Activated T-cell treated with anti-CD3 and anti-CD28 coated beads, Interleukin-2, amount 50 U/mL, for 4 hours (primary cell): ENCODE data around the gene PTPA. TPM values are rescaled to one million over a fixed set of nuclear protein-coding genes. Genes with fewer than 3 reads are reported as not detected.
A peak's percentile ranks its signal among the peaks of the same experiment; 100 is the strongest.

ENCODE experiments used
- ATAC-seq, 2 donors: fragments of 200-7000 bp; cut with Tn5 transposase; one replicate each; pipeline ENCODE4 v1.10.0; 2021
- DNase-seq: peaks from one replicate; pipeline ENCODE4 v3.0.0-alpha.2; 2020
- H3K27me3 Mint-ChIP-seq: one replicate; pipeline ENCODE4 v1.8.0; 2021; ENCODE audit warnings: low read depth, mixed read lengths
- H3K36me3 Mint-ChIP-seq: one replicate; pipeline ENCODE4 v1.8.0; 2022; ENCODE audit warnings: mixed read lengths; ENCODE audit not compliant: insufficient read depth
- H3K4me1 Mint-ChIP-seq: one replicate; pipeline ENCODE4 v1.8.0; 2021; ENCODE audit warnings: low read depth, mixed read lengths
- H3K4me3 Mint-ChIP-seq: one replicate; pipeline ENCODE4 v1.8.0; 2021; ENCODE audit warnings: mild to moderate bottlenecking, moderate library complexity, mixed read lengths
- H3K9me3 Mint-ChIP-seq: one replicate; pipeline ENCODE4 v1.8.0; 2021; ENCODE audit warnings: mixed read lengths
- total RNA-seq, 3 donors: library from RNA; stranded (reverse); gene quantifications; one replicate each; pipeline ENCODE4 v1.2.1, GENCODE V29; 2021

PTPA gene
- total RNA-seq, 3 donors from 2014 or later, result 80.7 to 90.2 (median 89.9) TPM

DNA sequence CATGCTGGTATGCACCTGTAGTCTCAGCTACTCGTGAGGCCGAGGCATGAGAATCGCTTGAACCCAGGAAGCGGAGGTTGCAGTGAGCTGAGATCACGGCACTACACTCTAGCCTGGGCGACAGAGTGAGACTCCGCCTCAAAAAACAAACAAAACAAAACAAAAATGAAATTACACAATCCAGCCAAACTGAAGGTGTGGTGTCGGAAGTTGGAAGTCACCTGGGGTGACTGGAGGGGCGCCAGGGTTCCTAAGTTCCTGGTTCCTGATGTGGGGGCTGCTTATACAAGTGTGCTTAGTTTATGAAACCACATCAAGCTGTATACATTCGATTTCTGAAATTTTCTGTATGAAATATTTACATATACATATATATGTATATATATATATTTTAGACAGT, 34.0 kb upstream of the PTPA start:
- no peak for DNase-seq
- Mint-ChIP-seq H3K36me3 (no peaks in the 10 kb centered on the region), H3K4me3 (no peak overlapping the region), H3K27me3 (no peaks in the 10 kb centered on the region), H3K9me3 (no peaks in the 10 kb centered on the region), H3K4me1 (peaks cover 23% of the 10 kb centered on the region)
- ATAC-seq, result no peak

DNA sequence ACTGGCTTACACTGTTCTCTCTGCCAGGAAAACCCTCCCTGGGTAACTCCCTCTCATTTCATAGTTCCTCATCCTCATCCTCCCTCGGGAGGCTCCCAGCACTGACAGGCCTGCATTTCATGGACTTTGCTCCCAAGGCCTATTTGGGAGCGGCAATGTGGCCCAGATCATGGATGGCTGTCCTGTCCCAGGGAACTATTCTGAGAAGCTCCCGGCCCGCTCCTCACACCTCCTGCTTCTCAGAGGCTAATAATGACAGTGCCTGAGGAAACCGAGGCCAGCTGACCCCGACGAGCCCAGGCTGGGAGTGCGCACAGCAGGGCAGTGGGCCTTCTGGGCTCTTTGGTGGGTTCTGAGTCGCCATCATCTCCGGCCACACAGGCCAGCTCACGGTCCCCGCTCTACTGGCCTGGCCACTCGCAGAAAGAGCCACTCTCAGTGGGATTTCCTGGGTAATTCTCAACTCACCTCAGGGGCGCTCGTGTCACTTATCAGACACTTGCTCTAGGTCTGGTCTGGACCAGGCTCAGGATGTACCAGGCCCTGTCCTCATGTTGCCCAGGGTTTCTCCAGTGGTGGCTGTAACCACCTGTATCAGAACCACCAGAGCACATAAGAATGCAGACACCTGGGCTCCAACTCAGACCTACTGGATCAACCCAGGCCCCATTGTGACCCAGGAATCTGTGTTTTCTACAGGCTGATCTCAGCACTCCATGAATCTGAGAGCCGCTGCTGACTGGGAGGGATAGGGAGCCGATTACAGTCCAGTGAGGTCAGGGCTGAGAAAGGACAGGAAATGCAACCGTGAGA, 32.3 kb upstream of the PTPA start:
- peaks cover 24% of the 10 kb centered on the region for H3K4me1 Mint-ChIP-seq
- ATAC-seq, result no peak
- H3K9me3 Mint-ChIP-seq, result no peaks in the 10 kb centered on the region
- H3K27me3 Mint-ChIP-seq, result no peaks in the 10 kb centered on the region
- H3K36me3 Mint-ChIP-seq, result no peaks in the 10 kb centered on the region
- no peak for DNase-seq
- H3K4me3 Mint-ChIP-seq, result peak overlapping the region; percentile 48

DNA sequence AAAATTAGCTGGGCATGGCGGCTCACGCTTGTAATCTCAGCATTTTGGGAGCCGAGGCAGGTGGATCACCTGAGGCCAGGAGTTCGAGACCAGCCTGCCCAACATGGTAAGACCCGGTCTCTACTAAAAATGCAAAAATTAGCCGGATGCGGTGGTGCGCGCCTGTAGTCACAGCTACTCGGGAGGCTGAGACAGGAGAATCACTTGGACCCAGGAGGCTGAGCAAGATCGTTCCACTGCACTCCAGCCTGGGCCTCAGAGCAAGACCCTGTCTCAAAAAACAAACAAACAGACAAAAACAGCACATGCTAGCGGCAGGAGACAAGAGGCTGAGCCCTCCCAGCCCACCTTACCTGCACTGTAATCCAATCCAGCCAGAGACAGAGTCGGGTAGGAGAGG, 31.4 kb upstream of the PTPA start:
- Mint-ChIP-seq H3K36me3 (no peaks in the 10 kb centered on the region), H3K27me3 (no peaks in the 10 kb centered on the region), H3K9me3 (no peaks in the 10 kb centered on the region), H3K4me3 (peak overlapping the region; percentile 89), H3K4me1 (peaks cover 22% of the 10 kb centered on the region)
- no peak for ATAC-seq
- no peak for DNase-seq

DNA sequence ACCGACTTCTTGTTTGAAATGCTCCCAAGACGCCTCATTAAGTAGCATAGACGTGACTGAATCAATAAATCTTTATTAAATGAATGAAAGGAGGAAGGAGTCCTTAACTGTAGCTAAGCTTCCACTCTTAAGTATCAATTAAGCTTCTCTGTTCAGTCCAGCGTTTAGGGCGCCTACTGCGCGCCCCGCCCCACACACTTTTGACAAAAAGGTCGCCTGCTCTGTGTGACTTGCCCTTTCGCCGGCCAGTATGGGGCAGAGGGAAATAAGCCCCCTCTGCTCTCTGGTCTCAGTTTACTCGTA, 31.0 kb upstream of the PTPA start:
- H3K27me3 Mint-ChIP-seq, result no peaks in the 10 kb centered on the region
- no peaks in the 10 kb centered on the region for H3K9me3 Mint-ChIP-seq
- peaks cover 22% of the 10 kb centered on the region for H3K4me1 Mint-ChIP-seq
- ATAC-seq (no peak), DNase-seq (no peak)
- peak overlapping the region; percentile 89 for H3K4me3 Mint-ChIP-seq
- no peaks in the 10 kb centered on the region for H3K36me3 Mint-ChIP-seq

DNA sequence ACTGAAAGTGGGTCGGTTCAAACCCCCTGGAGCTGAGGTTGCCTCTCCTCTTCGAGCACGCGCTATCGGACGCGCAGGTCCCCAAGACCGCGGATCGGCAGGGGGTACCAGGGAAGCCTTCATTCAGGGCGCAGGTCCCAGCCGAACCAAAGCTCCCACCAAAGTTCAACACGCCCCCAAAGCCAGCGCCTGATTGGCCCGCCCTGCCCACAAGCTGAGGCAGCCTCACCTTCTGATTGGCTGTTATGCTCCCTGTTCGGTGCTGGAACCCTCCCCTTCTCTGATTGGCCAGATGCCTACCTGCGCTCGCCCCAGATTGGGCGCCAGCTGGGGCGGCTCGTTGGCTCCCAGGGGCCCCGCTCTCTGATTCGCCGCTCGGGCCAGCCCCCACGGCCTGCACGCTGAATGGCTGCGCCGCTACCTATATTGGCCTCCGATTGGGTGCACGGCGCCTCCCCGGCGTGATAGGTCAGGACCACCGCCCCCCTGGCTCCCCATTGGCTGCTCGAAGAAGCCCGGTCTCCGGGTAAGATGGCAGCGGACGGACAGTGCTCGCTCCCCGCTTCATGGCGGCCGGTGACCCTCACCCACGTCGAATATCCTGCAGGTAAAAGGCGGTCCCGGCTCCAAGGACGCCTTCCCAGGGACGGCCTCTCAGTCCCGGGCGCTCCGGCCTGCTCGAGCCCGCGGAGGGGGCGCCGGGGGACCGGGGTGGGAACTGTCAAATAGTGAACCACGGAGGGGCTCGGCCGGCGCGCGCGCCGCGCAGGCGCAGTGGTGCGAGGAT, 30.4 kb upstream of the PTPA start, which contains the start of gene DOLPP1:
DOLPP1 (plus strand) TSS at position 511 of the 787 bp plus-strand sequence; CDS start at position 532, 21 bp downstream.
- Mint-ChIP-seq H3K36me3 (no peaks in the 10 kb centered on the region), H3K9me3 (no peaks in the 10 kb centered on the region), H3K4me1 (peaks cover 22% of the 10 kb centered on the region), H3K4me3 (peak within 1 kb of the TSS; percentile 89), H3K27me3 (no peaks in the 10 kb centered on the region)
- ATAC-seq, result peak; percentile 95 to 96
- DNase-seq, result peak; percentile 98

DNA sequence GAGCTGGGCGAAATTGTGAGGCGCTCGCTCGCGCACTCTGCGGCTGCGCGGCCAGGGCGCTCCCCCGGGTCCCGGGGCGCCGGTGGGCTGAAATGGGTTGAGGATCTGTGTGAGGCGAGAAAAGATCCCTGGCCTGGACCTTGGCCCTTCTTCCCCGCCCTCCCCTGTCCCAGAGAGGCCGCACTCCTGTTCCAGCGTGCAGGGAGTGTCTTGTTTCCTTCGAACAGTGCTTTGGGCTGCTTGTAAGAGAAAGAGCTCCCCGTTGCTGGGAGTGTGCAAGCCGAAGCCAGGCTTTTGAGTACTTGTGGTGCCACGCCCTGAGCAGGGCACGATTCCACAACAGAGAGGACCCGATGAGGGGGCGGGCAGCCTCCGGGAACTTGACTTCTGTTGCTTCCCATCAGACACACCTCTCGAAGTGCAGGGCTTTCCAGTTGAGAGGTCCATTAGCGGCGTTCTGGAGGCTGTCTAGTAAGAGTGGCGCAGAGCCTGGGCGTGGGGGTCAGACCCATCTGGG, 29.8 kb upstream of the PTPA start:
- ATAC-seq (peak in 1 of 2 donors; percentile 0), DNase-seq (no peak)
- Mint-ChIP-seq H3K9me3 (no peaks in the 10 kb centered on the region), H3K4me1 (peaks cover 22% of the 10 kb centered on the region), H3K27me3 (no peaks in the 10 kb centered on the region), H3K36me3 (no peaks in the 10 kb centered on the region), H3K4me3 (peak overlapping the region; percentile 89)

DNA sequence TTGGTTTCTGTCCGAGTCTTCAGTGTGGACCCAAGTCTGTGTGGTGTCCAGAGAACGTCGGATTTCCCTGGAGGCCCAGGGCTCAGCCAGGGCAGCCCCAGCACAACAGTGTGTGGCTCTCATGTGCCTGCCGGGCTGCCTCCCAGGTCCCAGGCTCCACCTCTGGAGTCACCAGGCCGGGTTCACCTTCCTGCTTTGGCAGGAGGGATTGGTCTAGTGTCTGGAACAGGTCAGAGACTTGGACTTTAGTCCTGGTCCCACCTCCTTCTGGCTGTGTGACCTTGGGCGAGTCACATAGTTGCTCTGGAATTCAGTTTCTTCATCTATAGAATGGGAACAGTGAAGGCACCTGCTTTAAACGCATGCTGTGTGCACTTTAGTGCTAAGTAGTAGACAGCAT, 27.1 kb upstream of the PTPA start:
- H3K4me3 Mint-ChIP-seq, result no peak overlapping the region
- H3K9me3 Mint-ChIP-seq, result no peaks in the 10 kb centered on the region
- no peak for DNase-seq
- no peak for ATAC-seq
- no peaks in the 10 kb centered on the region for H3K27me3 Mint-ChIP-seq
- H3K36me3 Mint-ChIP-seq, result peaks cover 5% of the 10 kb centered on the region
- H3K4me1 Mint-ChIP-seq, result peaks cover 22% of the 10 kb centered on the region

DNA sequence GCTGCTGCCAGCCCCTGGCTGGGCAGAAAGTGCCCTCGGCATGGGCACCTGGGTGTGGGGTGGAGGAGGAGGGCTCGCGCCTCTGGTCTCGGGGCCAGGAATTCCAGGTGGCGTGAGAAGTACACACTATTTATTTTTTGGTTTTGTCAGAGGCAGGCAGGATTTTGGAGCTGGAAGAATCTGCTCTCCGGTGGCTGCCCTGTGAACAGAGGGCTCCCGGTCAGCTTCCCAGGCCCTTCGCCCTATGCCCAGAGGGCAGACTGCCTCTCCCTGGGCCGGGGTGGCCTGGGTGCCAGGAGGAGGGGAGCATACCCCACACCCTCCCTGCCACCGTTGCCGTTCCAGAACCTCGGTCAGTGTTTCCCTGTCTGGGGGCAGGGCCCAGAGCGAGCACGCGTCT, 22.0 kb upstream of the PTPA start:
- Mint-ChIP-seq H3K27me3 (no peaks in the 10 kb centered on the region), H3K36me3 (peaks cover 15% of the 10 kb centered on the region), H3K4me3 (no peak overlapping the region), H3K4me1 (no peaks in the 10 kb centered on the region), H3K9me3 (no peaks in the 10 kb centered on the region)
- no peak for ATAC-seq
- DNase-seq, result no peak

DNA sequence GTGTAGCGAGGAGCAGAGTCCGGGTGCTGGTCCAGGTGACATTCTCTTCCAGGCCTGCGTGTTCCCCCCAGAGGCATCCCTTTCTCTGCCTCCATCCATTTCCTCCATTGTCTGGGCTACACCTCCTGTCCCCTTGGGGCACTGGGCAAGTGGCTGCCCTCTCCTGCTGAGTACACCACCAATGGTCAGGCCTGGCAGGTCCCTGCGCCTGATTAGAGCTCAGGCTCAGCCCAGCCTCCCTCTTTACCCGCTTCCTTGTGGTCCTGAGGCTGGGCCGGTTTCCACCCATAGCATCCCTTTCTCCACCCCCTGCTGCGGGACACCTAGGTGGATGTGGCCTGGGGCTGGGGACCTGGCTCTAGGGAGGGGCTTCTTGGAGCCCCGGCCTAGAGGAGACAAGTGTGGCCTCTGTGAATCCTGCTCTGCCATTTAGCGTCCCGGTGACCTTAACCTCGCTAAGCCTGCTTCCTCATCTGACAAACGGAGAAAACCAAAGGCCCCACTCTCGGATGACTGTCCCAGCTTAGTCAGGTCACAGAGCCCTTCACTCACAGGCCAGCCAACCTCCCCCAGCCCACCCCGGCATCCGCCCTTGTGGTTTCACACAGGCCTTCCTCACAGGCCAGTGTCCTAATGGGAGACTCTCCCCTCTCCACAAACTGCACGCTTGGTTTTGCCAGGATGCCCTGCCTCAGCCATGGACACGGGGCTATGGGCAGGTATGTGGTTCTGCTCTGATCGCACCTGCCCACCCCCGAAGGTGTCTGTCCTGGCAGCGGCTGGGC, 17.4 kb upstream of the PTPA start:
- Mint-ChIP-seq H3K4me1 (no peaks in the 10 kb centered on the region), H3K9me3 (no peaks in the 10 kb centered on the region), H3K4me3 (no peak overlapping the region), H3K27me3 (no peaks in the 10 kb centered on the region), H3K36me3 (peaks cover 12% of the 10 kb centered on the region)
- ATAC-seq (peak in 1 of 2 donors; percentile 11), DNase-seq (no peak)

DNA sequence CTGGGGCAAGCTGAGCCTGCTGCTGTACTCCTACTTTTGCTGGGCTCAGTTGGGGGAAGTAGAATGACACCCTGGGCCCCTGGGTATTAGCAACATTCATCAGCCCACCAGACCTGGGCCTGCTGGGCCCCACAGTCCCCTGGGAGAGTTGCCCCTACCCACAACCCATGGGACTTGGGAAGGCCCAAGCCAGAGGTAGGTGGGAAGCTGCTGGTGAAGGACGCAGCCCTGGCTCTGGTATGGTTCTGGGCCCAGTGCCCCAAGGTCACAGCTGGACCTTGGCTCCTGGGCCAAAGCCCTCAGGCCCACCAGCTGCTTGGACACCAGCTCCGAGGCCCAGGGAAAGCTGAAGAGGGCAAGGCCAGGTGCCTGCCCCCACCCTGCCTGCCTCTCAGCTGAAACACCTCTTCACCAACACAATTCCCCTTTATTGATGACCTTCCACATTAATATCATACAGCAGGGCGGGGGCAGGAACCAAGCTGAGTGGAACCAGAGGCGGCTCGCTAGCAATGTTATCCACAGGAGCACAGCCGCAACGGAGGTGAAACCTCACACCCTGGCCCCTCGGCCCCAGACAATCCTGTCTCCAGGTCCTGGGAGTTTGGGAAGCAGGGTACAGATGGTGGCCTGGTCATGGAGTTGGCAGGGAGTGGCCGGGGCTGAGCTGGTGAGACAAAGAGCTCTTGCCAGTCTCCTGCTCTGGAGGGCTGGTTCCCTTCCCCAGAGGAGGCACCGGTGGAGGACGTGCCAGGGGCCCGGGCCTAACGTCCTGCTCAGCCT, 16.6 kb upstream of the PTPA start:
- Mint-ChIP-seq H3K4me1 (no peaks in the 10 kb centered on the region), H3K27me3 (no peaks in the 10 kb centered on the region), H3K4me3 (no peak overlapping the region), H3K36me3 (peaks cover 11% of the 10 kb centered on the region), H3K9me3 (no peaks in the 10 kb centered on the region)
- ATAC-seq, result no peak
- no peak for DNase-seq

DNA sequence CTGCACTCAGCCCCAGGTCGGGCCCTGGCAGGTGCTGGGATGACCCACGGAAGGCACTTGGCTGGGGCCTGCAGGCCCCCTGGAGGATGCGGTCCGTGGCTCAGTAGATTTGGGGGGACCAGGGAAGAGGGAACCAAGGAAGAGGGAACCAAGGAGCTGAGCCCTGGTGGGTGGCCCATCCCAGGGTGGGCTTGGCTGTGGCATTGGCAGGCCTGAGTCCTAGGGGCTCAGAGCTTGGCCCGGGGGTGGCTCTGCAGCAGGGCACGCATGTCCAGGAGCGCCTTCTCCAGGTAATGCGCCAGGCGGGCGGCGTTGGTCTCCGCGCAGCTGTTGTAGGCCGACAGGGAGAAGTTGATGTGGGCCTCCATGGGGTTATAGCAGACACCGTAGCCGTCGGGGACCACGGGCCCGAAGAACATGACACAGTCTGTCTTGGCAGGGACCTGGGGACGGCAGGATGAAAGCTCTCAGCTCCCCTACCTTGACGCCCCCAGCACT, 16.0 kb upstream of the PTPA start:
- no peak overlapping the region for H3K4me3 Mint-ChIP-seq
- DNase-seq, result no peak
- no peak for ATAC-seq
- H3K27me3 Mint-ChIP-seq, result no peaks in the 10 kb centered on the region
- no peaks in the 10 kb centered on the region for H3K9me3 Mint-ChIP-seq
- peaks cover 5% of the 10 kb centered on the region for H3K36me3 Mint-ChIP-seq
- H3K4me1 Mint-ChIP-seq, result no peaks in the 10 kb centered on the region

DNA sequence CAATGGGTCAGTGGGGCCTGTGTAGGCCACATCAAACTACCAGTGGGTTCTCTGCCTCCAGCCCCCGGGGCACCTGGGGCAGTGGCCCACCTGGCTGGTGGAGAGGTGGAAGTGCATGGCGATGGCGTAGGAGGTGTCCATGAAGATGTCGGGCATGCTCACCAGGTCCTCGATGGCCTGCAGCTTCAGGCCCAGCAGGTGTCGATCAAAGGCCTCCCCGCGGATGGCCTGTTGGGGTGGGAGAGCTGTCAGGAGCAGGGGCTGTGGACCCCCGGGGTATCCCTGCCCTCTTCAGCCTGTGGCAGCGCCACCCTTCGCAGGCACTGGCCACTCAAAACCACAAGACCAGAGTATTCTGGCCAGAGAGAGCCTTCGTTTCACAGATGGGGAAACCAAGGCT, 15.3 kb upstream of the PTPA start:
- Mint-ChIP-seq H3K4me1 (no peaks in the 10 kb centered on the region), H3K4me3 (no peak overlapping the region), H3K9me3 (no peaks in the 10 kb centered on the region), H3K27me3 (no peaks in the 10 kb centered on the region), H3K36me3 (peaks cover 2% of the 10 kb centered on the region)
- no peak for DNase-seq
- no peak for ATAC-seq

DNA sequence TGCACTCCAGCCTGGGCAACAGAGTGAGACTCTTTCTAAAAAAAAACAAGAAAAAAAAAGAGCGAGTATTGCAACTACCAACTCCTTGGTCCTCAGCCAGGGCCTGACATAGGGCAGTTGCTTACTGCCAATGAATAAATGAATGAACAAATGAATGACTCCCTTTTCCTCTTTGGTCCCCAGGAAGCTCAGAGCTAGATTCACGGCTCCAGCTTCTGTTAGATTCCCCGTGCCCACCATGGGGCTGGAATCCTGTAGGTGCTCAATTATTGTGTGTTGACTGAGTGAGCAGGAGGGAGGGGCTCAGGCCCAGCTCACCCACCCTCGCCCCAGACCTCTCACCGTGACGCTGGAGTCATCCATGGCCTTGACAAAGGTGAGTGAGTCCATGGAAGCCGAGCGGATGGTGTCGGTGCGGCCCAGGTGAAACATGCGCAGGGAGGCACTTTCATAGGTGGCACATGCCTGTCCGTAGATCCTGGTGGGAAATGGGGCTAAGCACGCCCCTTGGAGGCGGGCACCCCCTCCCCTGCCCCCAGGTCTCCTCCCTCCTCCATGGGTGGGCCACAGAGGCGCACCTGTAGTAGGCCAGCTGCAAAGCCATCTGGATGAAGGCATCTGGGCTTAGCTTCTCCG, 13.4 kb upstream of the PTPA start:
- Mint-ChIP-seq H3K9me3 (no peaks in the 10 kb centered on the region), H3K4me3 (no peak overlapping the region), H3K4me1 (no peaks in the 10 kb centered on the region), H3K36me3 (peaks cover 2% of the 10 kb centered on the region), H3K27me3 (no peaks in the 10 kb centered on the region)
- DNase-seq (no peak), ATAC-seq (no peak)
